Measurements from ENCODE around the gene GLDN. TPM values are rescaled to one million over a fixed set of nuclear protein-coding genes. Genes with fewer than 3 reads are reported as not detected.

GLDN gene
- total RNA-seq, 1 donor from 2014 or later: 0.21 TPM

GRCh38 chr15:51342227-51342999, 958 bp downstream of the GLDN start:
- peak overlapping the region; percentile 45 for H3K4me3 Mint-ChIP-seq (ENCODE audit: unreplicated experiment)
- peaks cover 9% of the 10 kb centered on the region for H3K27me3 Mint-ChIP-seq (ENCODE audit: unreplicated experiment)
- no peak for DNase-seq (ENCODE audit: low spot score)
- TF ChIP-seq, protein P1, sequence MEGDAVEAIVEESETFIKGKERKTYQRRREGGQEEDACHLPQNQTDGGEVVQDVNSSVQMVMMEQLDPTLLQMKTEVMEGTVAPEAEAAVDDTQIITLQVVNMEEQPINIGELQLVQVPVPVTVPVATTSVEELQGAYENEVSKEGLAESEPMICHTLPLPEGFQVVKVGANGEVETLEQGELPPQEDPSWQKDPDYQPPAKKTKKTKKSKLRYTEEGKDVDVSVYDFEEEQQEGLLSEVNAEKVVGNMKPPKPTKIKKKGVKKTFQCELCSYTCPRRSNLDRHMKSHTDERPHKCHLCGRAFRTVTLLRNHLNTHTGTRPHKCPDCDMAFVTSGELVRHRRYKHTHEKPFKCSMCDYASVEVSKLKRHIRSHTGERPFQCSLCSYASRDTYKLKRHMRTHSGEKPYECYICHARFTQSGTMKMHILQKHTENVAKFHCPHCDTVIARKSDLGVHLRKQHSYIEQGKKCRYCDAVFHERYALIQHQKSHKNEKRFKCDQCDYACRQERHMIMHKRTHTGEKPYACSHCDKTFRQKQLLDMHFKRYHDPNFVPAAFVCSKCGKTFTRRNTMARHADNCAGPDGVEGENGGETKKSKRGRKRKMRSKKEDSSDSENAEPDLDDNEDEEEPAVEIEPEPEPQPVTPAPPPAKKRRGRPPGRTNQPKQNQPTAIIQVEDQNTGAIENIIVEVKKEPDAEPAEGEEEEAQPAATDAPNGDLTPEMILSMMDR (IDR thresholded peaks at IDR 0.05; ENCODE audit: unreplicated experiment): no peak
- H3K9me3 Mint-ChIP-seq (ENCODE audit: unreplicated experiment): no peaks in the 10 kb centered on the region
- H3K36me3 Mint-ChIP-seq (ENCODE audit: low read depth, unreplicated experiment): no peaks in the 10 kb centered on the region
- H3K4me1 Mint-ChIP-seq (ENCODE audit: unreplicated experiment): peaks cover 3% of the 10 kb centered on the region
- H3K27ac Mint-ChIP-seq (ENCODE audit: unreplicated experiment): no peak overlapping the region

- no peak overlapping the region for H3K27ac Mint-ChIP-seq (ENCODE audit: unreplicated experiment)
- TF ChIP-seq, protein P1 (IDR thresholded peaks at IDR 0.05; ENCODE audit: unreplicated experiment): no peak
- no peak for DNase-seq (ENCODE audit: low spot score)
- peaks cover 8% of the 10 kb centered on the region for H3K27me3 Mint-ChIP-seq (ENCODE audit: unreplicated experiment)
- no peaks in the 10 kb centered on the region for H3K36me3 Mint-ChIP-seq (ENCODE audit: low read depth, unreplicated experiment)
- H3K9me3 Mint-ChIP-seq (ENCODE audit: unreplicated experiment): no peaks in the 10 kb centered on the region
- H3K4me1 Mint-ChIP-seq (ENCODE audit: unreplicated experiment): peaks cover 3% of the 10 kb centered on the region
- no peak overlapping the region for H3K4me3 Mint-ChIP-seq (ENCODE audit: unreplicated experiment)
These were observed 2.0 kb downstream of the GLDN start for GRCh38 chr15:51343466-51343865.

GRCh38 chr15:51346136-51346535, 4.7 kb downstream of the GLDN start:
- H3K4me1 Mint-ChIP-seq (ENCODE audit: unreplicated experiment): peaks cover 3% of the 10 kb centered on the region
- no peak for DNase-seq (ENCODE audit: low spot score)

DNA sequence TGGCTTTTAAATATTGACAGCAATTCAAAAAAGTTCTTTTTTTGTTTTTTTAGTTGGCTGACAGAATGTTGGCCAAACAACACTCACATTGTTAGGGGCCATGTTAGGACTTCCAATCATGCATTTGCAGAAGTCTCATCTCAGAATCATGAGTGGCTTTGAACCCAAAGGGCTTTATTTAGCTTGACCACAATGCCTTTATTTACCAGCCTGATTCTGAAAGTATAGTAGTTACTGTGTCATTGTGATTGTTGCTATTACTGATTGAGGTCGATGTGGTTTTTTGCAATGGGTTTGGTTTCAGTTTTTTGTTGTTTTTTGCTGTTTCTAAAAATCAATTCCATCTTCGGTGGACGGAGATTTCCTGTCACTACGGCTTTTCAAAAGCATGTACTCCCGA, 7.2 kb downstream of the GLDN start:
- Mint-ChIP-seq H3K4me3 (ENCODE audit: unreplicated experiment) (no peak overlapping the region), H3K27me3 (ENCODE audit: unreplicated experiment) (peaks cover 2% of the 10 kb centered on the region), H3K27ac (ENCODE audit: unreplicated experiment) (no peak overlapping the region), H3K36me3 (ENCODE audit: low read depth, unreplicated experiment) (no peaks in the 10 kb centered on the region), H3K9me3 (ENCODE audit: unreplicated experiment) (no peaks in the 10 kb centered on the region), H3K4me1 (ENCODE audit: unreplicated experiment) (no peaks in the 10 kb centered on the region)
- DNase-seq (ENCODE audit: low spot score): no peak
- TF ChIP-seq, protein P1 (IDR thresholded peaks at IDR 0.05; ENCODE audit: unreplicated experiment): no peak

More at GRCh38 chr15:51346136-51346535, 4.7 kb downstream of the GLDN start:
- Mint-ChIP-seq H3K4me3 (ENCODE audit: unreplicated experiment) (no peak overlapping the region), H3K36me3 (ENCODE audit: low read depth, unreplicated experiment) (no peaks in the 10 kb centered on the region), H3K27ac (ENCODE audit: unreplicated experiment) (no peak overlapping the region), H3K9me3 (ENCODE audit: unreplicated experiment) (no peaks in the 10 kb centered on the region), H3K27me3 (ENCODE audit: unreplicated experiment) (peaks cover 2% of the 10 kb centered on the region)
- TF ChIP-seq, protein P1 (IDR thresholded peaks at IDR 0.05; ENCODE audit: unreplicated experiment): no peak

GRCh38 chr15:51349156-51349844, 7.8 kb downstream of the GLDN start:
- Mint-ChIP-seq H3K27ac (ENCODE audit: unreplicated experiment) (no peak overlapping the region), H3K4me1 (ENCODE audit: unreplicated experiment) (peaks cover 3% of the 10 kb centered on the region), H3K9me3 (ENCODE audit: unreplicated experiment) (no peaks in the 10 kb centered on the region), H3K4me3 (ENCODE audit: unreplicated experiment) (no peak overlapping the region), H3K27me3 (ENCODE audit: unreplicated experiment) (peaks cover 2% of the 10 kb centered on the region), H3K36me3 (ENCODE audit: low read depth, unreplicated experiment) (no peaks in the 10 kb centered on the region)
- TF ChIP-seq, protein P1 (IDR thresholded peaks at IDR 0.05; ENCODE audit: unreplicated experiment): no peak
- no peak for DNase-seq (ENCODE audit: low spot score)

Measured in endothelial cell (in vitro differentiated cells).